ENCODE data around the gene ACBD4.

Gene ACBD4

DNA sequence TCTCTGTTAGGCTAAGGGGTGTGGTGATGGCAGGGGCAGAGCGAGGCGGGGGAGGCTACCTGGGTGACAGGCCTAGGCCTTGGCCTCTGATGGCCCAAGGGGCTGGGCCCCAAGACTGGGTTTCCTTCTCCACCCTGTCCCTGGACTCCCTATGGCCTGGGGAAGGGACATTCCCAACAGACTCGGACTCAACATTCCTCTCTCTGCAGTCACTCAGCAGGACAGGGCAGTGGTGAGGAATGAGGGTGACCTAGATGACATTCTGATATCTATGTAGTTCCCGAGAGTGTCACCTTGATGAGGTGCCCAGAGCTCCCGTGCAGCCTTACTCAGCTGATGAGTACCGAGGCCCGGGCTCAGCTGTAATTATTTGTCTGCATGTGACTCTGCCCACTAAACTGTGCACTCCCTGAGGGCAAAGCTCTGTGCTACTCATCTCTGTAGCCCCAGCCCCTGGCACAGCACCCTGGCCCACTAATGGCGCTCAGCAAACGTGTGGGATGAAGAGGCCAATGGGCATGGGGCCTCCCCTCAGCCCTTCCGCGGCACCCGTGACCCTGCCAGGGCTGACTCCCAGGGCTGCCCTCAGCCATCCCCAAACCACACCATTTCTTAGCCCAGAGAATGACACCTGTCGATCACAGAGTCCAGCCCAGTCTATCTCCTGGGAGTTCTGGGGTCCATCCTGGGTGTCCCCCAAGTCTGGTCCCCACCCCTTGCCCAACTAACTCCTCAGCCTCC, 5.4 kb upstream of the ACBD4 start:
- no peak overlapping the region for H3K4me3 ChIP-seq (replicated peaks; ENCODE audit: low read depth, low read length)
- TF ChIP-seq, protein P1, sequence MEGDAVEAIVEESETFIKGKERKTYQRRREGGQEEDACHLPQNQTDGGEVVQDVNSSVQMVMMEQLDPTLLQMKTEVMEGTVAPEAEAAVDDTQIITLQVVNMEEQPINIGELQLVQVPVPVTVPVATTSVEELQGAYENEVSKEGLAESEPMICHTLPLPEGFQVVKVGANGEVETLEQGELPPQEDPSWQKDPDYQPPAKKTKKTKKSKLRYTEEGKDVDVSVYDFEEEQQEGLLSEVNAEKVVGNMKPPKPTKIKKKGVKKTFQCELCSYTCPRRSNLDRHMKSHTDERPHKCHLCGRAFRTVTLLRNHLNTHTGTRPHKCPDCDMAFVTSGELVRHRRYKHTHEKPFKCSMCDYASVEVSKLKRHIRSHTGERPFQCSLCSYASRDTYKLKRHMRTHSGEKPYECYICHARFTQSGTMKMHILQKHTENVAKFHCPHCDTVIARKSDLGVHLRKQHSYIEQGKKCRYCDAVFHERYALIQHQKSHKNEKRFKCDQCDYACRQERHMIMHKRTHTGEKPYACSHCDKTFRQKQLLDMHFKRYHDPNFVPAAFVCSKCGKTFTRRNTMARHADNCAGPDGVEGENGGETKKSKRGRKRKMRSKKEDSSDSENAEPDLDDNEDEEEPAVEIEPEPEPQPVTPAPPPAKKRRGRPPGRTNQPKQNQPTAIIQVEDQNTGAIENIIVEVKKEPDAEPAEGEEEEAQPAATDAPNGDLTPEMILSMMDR (IDR thresholded peaks at IDR 0.05; ENCODE audit: low read length, missing control alignments), result no peak
- no peak for DNase-seq (ENCODE audit: low read depth)

DNA sequence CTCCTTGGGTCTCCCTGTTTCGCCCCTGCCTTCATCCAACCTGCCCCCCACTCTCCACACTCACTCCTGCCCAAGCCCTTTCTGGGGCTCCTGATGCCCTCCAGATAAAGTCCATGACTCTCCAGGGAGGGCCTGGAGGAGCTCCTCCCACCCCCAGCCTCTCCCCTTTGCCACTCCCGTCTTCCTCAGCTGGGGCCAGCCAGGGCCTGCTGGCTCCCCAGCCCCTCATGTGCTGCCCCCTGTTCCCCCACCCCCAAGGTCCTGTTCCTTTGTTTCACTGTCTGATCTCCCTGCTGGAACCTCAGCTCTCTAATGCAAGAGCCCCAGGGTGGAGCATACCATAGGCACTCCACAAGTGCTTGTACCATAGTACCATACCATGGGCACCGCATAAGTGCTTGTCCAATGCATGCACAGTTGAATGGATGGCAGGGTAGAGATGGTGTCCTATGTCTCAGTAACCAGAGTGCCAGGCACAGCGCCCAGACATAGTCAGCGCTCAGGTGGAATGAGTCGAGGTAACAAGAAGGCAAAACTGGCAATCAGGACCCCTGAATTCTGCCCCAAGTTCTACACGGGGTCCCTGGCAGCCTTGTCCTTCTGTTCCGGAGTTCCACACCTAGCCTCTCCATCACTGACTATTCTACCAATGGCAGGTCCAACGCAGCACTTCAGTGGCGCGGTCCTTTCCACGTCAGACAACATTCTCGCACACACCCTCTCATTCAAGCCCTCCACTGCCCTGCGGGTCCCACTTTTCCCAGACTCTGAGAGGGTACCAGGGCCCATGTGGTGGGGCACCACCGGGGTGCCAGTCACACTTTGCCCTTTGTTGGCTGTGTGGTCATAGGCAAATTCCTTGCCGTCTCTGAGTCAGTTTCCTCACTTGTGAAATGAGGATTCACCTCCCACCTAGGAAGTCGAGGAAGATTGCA, 4.5 kb upstream of the ACBD4 start:
- DNase-seq (ENCODE audit: low read depth), result no peak
- TF ChIP-seq, protein P1 (IDR thresholded peaks at IDR 0.05; ENCODE audit: low read length, missing control alignments), result no peak
- peak overlapping the region; percentile 82 for H3K4me3 ChIP-seq (replicated peaks; ENCODE audit: low read depth, low read length)

GRCh38 chr17:45131616-45132319, 3.7 kb upstream of the ACBD4 start:
- no peak for DNase-seq (ENCODE audit: low read depth)
- H3K4me3 ChIP-seq (replicated peaks; ENCODE audit: low read depth, low read length), result peak overlapping the region; percentile 82
- TF ChIP-seq, protein P1 (IDR thresholded peaks at IDR 0.05; ENCODE audit: low read length, missing control alignments), result peak; percentile 60

DNA sequence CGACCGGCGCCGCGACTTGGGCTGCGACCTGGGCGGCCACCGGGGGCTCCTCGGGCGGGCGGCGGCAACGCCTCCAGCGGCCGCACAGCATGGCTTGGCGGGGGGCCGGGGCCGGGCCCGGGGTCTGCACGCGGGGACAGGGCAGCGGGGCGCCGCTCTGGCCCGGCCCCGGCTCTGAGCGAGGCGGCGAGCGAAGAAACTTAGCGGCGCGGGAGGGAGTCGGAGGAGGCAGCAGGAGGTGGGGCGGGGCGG, 3.2 kb upstream of the ACBD4 start, which contains the start of gene PLCD3:
Gene PLCD3, minus strand, starts transcription at position 196 of the 252 bp plus-strand sequence. Its CDS starts 105 bp downstream, at position 91.
- TF ChIP-seq, protein P1 (IDR thresholded peaks at IDR 0.05; ENCODE audit: low read length, missing control alignments), result no peak
- H3K4me3 ChIP-seq (replicated peaks; ENCODE audit: low read depth, low read length), result peak within 1 kb of the TSS; percentile 82
- no peak for DNase-seq (ENCODE audit: low read depth)

DNA sequence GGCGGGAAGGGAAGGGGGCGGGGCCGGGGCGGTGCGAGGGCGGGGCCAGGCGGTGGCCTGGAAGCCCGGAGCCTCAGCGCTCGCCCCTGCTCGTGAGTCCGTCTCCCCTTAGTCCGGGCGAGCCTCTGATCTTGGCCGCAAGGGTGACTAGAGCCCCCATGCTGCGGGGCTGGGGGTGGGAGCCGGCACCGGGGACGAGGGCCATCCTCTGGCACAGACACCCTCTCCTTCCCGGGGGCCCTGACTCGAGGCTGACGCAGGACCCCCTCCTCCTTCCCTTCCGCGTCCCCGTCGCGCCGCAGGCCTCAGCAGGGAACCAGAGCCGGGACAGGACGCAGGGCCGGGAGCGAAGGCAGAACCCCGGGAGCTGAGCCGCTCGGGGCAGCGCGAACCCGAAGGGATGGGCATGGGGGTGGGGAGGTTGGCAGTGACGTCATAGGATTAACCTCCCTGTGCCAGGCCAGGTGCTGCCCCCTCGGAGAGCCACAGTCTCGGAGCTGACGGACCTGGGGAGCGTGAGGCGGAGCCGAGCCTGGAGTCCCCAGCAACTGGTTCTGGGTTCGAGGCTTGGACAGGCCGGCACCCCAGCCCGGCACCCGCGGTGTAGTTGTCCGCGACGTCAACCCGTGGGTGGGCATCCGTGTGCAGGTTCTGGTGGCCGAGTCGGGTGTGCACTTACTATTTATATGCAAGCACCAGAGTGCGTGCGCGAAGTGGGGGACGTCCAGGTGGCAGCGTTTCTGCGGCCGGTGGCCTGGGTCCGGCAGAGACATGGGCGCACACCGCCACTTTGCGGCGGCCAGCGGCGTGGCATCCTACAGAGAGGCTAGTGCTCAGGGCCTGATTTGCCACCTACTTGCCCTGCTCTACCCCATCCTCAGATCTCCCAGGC, 2.7 kb upstream of the ACBD4 start:
- TF ChIP-seq, protein P1 (IDR thresholded peaks at IDR 0.05; ENCODE audit: low read length, missing control alignments), result peak; percentile 80
- DNase-seq (ENCODE audit: low read depth), result peak; percentile 81
- peak overlapping the region; percentile 82 for H3K4me3 ChIP-seq (replicated peaks; ENCODE audit: low read depth, low read length)

All from fibroblast of pulmonary artery (primary cell).